Fibroblast of lung (primary cell): ENCODE measurements around the gene ADI1. TPM values are rescaled to one million over a fixed set of nuclear protein-coding genes. Genes with fewer than 3 reads are reported as not detected.

Source experiments
- DNase-seq, 2 donors: peaks; one replicate each; pipeline versions ENCODE4 v3.0.0 to v3.0.0-alpha.2; 2010; ENCODE audit warnings: low read depth in 2 of 2
- H2AFZ ChIP-seq: 2 replicates; pipeline ENCODE4 v1.5.1; 2012; ENCODE audit warnings: low read length, control low read depth, inconsistent platforms
- H3K27ac ChIP-seq: 2 replicates; pipeline ENCODE4 v1.5.1; 2011; ENCODE audit warnings: low read length, control low read depth; ENCODE audit not compliant: insufficient read depth
- H3K27me3 ChIP-seq: 2 replicates; pipeline ENCODE4 v1.5.1; 2011; ENCODE audit warnings: mild to moderate bottlenecking, low read length; ENCODE audit not compliant: control insufficient read depth, insufficient read depth
- H3K36me3 ChIP-seq: 2 replicates; pipeline ENCODE4 v1.5.1; 2011; ENCODE audit warnings: low read length; ENCODE audit not compliant: control insufficient read depth, insufficient read depth
- H3K4me1 ChIP-seq: 2 replicates; pipeline ENCODE4 v1.5.1; 2011; ENCODE audit warnings: low read length; ENCODE audit not compliant: control insufficient read depth, insufficient read depth; ENCODE audit errors: extremely low read depth
- H3K4me2 ChIP-seq: 2 replicates; pipeline ENCODE4 v1.5.1; 2011; ENCODE audit warnings: low read length, control low read depth; ENCODE audit not compliant: insufficient read depth; ENCODE audit errors: extremely low read depth
- H3K4me3 ChIP-seq, 4 experiments: fragments of 200-600 bp in 1 of 4; sonication (generic) in 1 of 4; replicated peaks in 1 of 4; 2 replicates each; pipeline ENCODE4 v1.5.1; 2011 to 2016; ENCODE audit warnings: low read length in 4 of 4, low read depth in 3 of 4, mild to moderate bottlenecking in 3 of 4, control low read depth in 2 of 4, inconsistent platforms in 1 of 4, mixed read lengths in 1 of 4; ENCODE audit not compliant: insufficient read depth in 1 of 4; ENCODE audit errors: control extremely low read depth in 1 of 4
- H3K79me2 ChIP-seq: 2 replicates; pipeline ENCODE4 v1.5.1; 2012; ENCODE audit warnings: mild to moderate bottlenecking, low read length, inconsistent platforms; ENCODE audit not compliant: control insufficient read depth, insufficient read depth
- H3K9ac ChIP-seq: 2 replicates; pipeline ENCODE4 v1.5.1; 2011; ENCODE audit warnings: mild to moderate bottlenecking, low read length, control low read depth; ENCODE audit not compliant: insufficient read depth
- H3K9me3 ChIP-seq: 2 replicates; pipeline ENCODE4 v1.5.1; 2012; ENCODE audit warnings: low read depth, low read length; ENCODE audit not compliant: control insufficient read depth, insufficient read depth
- H4K20me1 ChIP-seq: 2 replicates; pipeline ENCODE4 v1.5.1; 2011; ENCODE audit warnings: low read length; ENCODE audit not compliant: control insufficient read depth, insufficient read depth; ENCODE audit errors: extremely low read depth
- CTCF ChIP-seq, 2 donors: IDR thresholded peaks in 1 of 2; conservative IDR thresholded peaks in 1 of 2; 1 replicate in 1 of 2; 2 replicates in 1 of 2; pipeline ENCODE4 v1.5.1; 2011 to 2012; ENCODE audit warnings: low read length in 2 of 2, control low read depth in 1 of 2, inconsistent platforms in 1 of 2, low read depth in 1 of 2, mild to moderate bottlenecking in 1 of 2
- EZH2 ChIP-seq: IDR thresholded peaks from 2 replicates; pipeline ENCODE4 v1.5.1; 2012; ENCODE audit warnings: low read length, control low read depth, mild to moderate bottlenecking; ENCODE audit errors: missing control alignments
- polyA plus RNA-seq, 2 donors: library from polyadenylated mRNA; depleted of rRNA in 1 of 2; stranded (reverse) in 1 of 2; unstranded in 1 of 2; fragments of >200 nt; gene quantifications; 2 replicates each; pipeline ENCODE4 v1.2.1, GENCODE V29; 2011 to 2012; ENCODE audit warnings: missing spikeins in 1 of 2
- total RNA-seq: library from RNA; depleted of rRNA; stranded (reverse); fragments of >200 nt; gene quantifications from 2 replicates; pipeline ENCODE4 v1.2.1, GENCODE V29; 2014

The ADI1 gene
- total and polyA plus RNA-seq, 2 donors (not counting 1 experiment from before 2014, with no cell fraction given) = 41.9 to 69.3 TPM

GRCh38 chr2:3470856-3471737, 48.2 kb downstream of the ADI1 start:
- Histone ChIP-seq H3K79me2 (no peaks in the 10 kb centered on the region), H3K4me1 (peaks cover 15% of the 10 kb centered on the region), H3K9ac (no peak overlapping the region), H3K27ac (no peak overlapping the region), H3K4me3 (no peak overlapping the region), H4K20me1 (no peaks in the 10 kb centered on the region), H3K36me3 (peaks cover 19% of the 10 kb centered on the region), H2AFZ (no peak overlapping the region), H3K9me3 (no peaks in the 10 kb centered on the region), H3K27me3 (no peaks in the 10 kb centered on the region), H3K4me2 (no peak overlapping the region)
- peak; percentile 22 to 24 for DNase-seq
- no peak for TF ChIP-seq CTCF (conservative IDR thresholded peaks at IDR 0.05 in 1 of 2, IDR thresholded peaks at IDR 0.05 in 1 of 2; ENCODE audit: low read depth in 1 of 2, low read length in 2 of 2)
- TF ChIP-seq EZH2 = no peak

- peak overlapping the region; percentile 68 for H3K27ac ChIP-seq
- peak overlapping the region; percentile 67 for H3K4me2 ChIP-seq
These were observed 49.1 kb downstream of the ADI1 start for GRCh38 chr2:3470166-3470651.

More at GRCh38 chr2:3470166-3470651, 49.1 kb downstream of the ADI1 start:
- no peak for TF ChIP-seq CTCF (conservative IDR thresholded peaks at IDR 0.05 in 1 of 2, IDR thresholded peaks at IDR 0.05 in 1 of 2; ENCODE audit: low read depth in 1 of 2, low read length in 2 of 2)
- no peak for TF ChIP-seq EZH2
- Histone ChIP-seq H3K9ac (peak overlapping the region; percentile 37), H2AFZ (peak overlapping the region; percentile 21), H3K27me3 (no peaks in the 10 kb centered on the region), H3K9me3 (no peaks in the 10 kb centered on the region), H3K36me3 (peaks cover 19% of the 10 kb centered on the region), H3K4me3 (no peak overlapping the region), H3K79me2 (no peaks in the 10 kb centered on the region), H3K4me1 (peaks cover 21% of the 10 kb centered on the region), H4K20me1 (no peaks in the 10 kb centered on the region)
- DNase-seq = peak; percentile 95 to 98
